ENCODE measurements around the gene GNA12.
A peak's percentile ranks its signal among the peaks of the same experiment; 100 is the strongest.

Gene GNA12

DNA sequence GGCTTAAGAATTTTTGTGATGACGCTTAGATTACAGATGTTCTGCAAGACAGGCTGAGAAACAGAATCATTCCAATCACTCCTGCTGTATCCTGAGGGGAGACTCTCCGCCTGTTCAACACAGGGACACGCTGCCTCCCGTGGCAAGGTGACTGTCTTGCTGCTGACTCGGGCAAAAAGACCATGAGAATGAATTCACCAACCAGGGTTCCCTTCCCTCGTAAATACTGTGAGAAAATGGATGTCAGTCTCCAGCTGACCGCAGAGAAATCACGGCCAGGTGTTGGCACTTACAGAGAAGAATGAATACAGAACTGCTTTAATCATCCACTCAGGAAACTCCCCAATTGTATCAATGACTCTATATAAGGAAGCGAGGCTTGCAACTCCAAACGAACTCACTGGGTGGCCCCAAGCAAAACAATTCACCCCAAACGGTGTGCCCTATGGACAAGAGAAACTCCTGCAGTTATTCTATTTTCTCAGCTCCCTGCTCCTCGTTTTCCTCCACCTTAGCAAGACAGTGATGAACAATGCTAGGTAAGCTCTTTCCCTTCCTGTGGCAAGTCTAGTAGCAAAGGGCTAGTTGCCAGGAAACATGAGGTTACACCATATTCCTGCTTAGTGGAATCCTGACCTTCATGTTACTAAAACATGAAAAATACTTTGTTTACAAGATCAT, 22.8 kb downstream of the GNA12 start:
- H3K4me1 ChIP-seq (ENCODE audit: insufficient read depth, poor library complexity, severe bottlenecking) = peaks cover 44% of the 10 kb centered on the region
- DNase-seq (ENCODE audit: low spot score) (no peak), ATAC-seq (ENCODE audit: low read depth) (peak; percentile 62)
- TF ChIP-seq, protein P1, sequence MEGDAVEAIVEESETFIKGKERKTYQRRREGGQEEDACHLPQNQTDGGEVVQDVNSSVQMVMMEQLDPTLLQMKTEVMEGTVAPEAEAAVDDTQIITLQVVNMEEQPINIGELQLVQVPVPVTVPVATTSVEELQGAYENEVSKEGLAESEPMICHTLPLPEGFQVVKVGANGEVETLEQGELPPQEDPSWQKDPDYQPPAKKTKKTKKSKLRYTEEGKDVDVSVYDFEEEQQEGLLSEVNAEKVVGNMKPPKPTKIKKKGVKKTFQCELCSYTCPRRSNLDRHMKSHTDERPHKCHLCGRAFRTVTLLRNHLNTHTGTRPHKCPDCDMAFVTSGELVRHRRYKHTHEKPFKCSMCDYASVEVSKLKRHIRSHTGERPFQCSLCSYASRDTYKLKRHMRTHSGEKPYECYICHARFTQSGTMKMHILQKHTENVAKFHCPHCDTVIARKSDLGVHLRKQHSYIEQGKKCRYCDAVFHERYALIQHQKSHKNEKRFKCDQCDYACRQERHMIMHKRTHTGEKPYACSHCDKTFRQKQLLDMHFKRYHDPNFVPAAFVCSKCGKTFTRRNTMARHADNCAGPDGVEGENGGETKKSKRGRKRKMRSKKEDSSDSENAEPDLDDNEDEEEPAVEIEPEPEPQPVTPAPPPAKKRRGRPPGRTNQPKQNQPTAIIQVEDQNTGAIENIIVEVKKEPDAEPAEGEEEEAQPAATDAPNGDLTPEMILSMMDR (IDR thresholded peaks at IDR 0.05; ENCODE audit: poor library complexity, severe bottlenecking) = no peak
- H3K4me3 ChIP-seq (ENCODE audit: severe bottlenecking) = no peak overlapping the region
- no peaks in the 10 kb centered on the region for H3K27me3 ChIP-seq (ENCODE audit: insufficient read depth, poor library complexity, severe bottlenecking)
- H3K9me3 ChIP-seq (ENCODE audit: severe bottlenecking) = no peaks in the 10 kb centered on the region
- H3K27ac ChIP-seq (ENCODE audit: poor library complexity, severe bottlenecking) = peak overlapping the region; percentile 99
- H3K36me3 ChIP-seq (ENCODE audit: low read depth) = peaks cover 3% of the 10 kb centered on the region; the same call in 1 of the 2 replicates

DNA sequence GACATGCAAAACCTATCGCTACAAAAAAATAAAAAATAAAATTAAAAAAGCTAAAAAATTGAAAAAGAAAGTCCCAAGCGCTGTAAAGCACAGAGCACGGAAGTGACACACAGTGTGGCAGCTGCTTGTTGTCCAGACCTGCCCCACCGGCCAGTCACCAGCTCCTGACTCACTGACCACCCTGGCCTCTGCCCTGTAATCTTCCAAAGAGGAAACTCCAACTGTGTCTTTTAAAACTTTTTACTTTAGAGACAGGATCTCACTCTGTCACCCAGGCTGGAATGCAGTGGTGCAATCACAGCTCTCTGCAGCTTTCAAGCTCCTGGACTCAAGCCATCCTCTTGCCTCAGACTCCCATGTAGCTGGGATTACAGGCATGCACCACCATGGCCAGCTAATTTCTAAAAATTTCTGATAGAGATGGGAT, 23.6 kb downstream of the GNA12 start:
- peaks cover 3% of the 10 kb centered on the region; the same call in 1 of the 2 replicates for H3K36me3 ChIP-seq (ENCODE audit: low read depth)
- H3K27ac ChIP-seq (ENCODE audit: poor library complexity, severe bottlenecking) = peak overlapping the region; percentile 99
- H3K4me1 ChIP-seq (ENCODE audit: insufficient read depth, poor library complexity, severe bottlenecking) = peaks cover 44% of the 10 kb centered on the region
- no peak overlapping the region for H3K4me3 ChIP-seq (ENCODE audit: severe bottlenecking)
- H3K9me3 ChIP-seq (ENCODE audit: severe bottlenecking) = no peaks in the 10 kb centered on the region
- DNase-seq (ENCODE audit: low spot score) (peak; percentile 91), ATAC-seq (ENCODE audit: low read depth) (peak; percentile 75)
- H3K27me3 ChIP-seq (ENCODE audit: insufficient read depth, poor library complexity, severe bottlenecking) = no peaks in the 10 kb centered on the region
- TF ChIP-seq, protein P1 (IDR thresholded peaks at IDR 0.05; ENCODE audit: poor library complexity, severe bottlenecking) = no peak

DNA sequence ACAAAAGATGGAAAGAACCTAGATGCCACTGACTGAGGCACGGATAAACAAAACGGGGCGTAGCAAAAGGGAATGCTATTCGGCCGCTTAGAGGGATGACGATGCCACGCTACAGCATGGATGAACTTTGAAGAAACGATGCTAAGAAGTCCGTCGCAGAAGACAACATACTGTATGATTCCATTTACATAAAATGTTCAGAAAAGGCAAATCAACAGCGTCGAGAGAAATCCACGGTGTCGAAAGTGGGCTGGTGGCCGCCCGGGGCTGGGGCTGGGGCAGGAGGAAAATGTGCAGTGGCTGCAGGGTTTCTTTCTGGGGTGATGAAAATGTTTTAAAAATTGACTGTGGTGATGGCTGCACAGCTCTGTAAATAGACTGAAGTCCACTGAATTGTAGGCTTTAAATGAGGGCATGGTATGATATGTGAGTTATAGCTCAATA, 24.1 kb downstream of the GNA12 start:
- no peak for DNase-seq (ENCODE audit: low spot score)
- ATAC-seq (ENCODE audit: low read depth) = no peak
- TF ChIP-seq, protein P1 (IDR thresholded peaks at IDR 0.05; ENCODE audit: poor library complexity, severe bottlenecking) = no peak
- Histone ChIP-seq H3K27me3 (ENCODE audit: insufficient read depth, poor library complexity, severe bottlenecking) (no peaks in the 10 kb centered on the region), H3K9me3 (ENCODE audit: severe bottlenecking) (no peaks in the 10 kb centered on the region), H3K4me3 (ENCODE audit: severe bottlenecking) (no peak overlapping the region), H3K27ac (ENCODE audit: poor library complexity, severe bottlenecking) (peak overlapping the region; percentile 99), H3K36me3 (ENCODE audit: low read depth) (peaks cover 3% of the 10 kb centered on the region; the same call in 1 of the 2 replicates), H3K4me1 (ENCODE audit: insufficient read depth, poor library complexity, severe bottlenecking) (peaks cover 44% of the 10 kb centered on the region)

GRCh38 chr7:2819161-2819953, 24.8 kb downstream of the GNA12 start:
- no peaks in the 10 kb centered on the region for H3K27me3 ChIP-seq (ENCODE audit: insufficient read depth, poor library complexity, severe bottlenecking)
- H3K36me3 ChIP-seq (ENCODE audit: low read depth) = peaks cover 3% of the 10 kb centered on the region; the same call in 1 of the 2 replicates
- peak overlapping the region; percentile 99 for H3K27ac ChIP-seq (ENCODE audit: poor library complexity, severe bottlenecking)
- H3K4me1 ChIP-seq (ENCODE audit: insufficient read depth, poor library complexity, severe bottlenecking) = peaks cover 44% of the 10 kb centered on the region
- no peaks in the 10 kb centered on the region for H3K9me3 ChIP-seq (ENCODE audit: severe bottlenecking)
- DNase-seq (ENCODE audit: low spot score) = no peak
- TF ChIP-seq, protein P1 (IDR thresholded peaks at IDR 0.05; ENCODE audit: poor library complexity, severe bottlenecking) = no peak
- H3K4me3 ChIP-seq (ENCODE audit: severe bottlenecking) = no peak overlapping the region
- ATAC-seq (ENCODE audit: low read depth) = no peak

Data from RWPE2 (cell line).